Activated T-cell treated with anti-CD3 and anti-CD28 coated beads, Interleukin-2, amount 50 U/mL, for 4 hours (primary cell): Measurements from ENCODE around the gene CMTM7. TPM values are rescaled to one million over a fixed set of nuclear protein-coding genes. Genes with fewer than 3 reads are reported as not detected.
A peak's percentile ranks its signal among the peaks of the same experiment; 100 is the strongest.
"Not testable (repeated sequence)": the region's sequence is repeated elsewhere in the genome, so short reads cannot be mapped to it uniquely, and the experiment has no call there.

Experiments
- ATAC-seq, 2 donors: fragments of 200-7000 bp; cut with Tn5 transposase; one replicate each; pipeline ENCODE4 v1.10.0; 2021
- DNase-seq: peaks from one replicate; pipeline ENCODE4 v3.0.0-alpha.2; 2020
- H3K27me3 Mint-ChIP-seq: one replicate; pipeline ENCODE4 v1.8.0; 2021; ENCODE audit warnings: low read depth, mixed read lengths
- H3K36me3 Mint-ChIP-seq: one replicate; pipeline ENCODE4 v1.8.0; 2022; ENCODE audit warnings: mixed read lengths; ENCODE audit not compliant: insufficient read depth
- H3K4me1 Mint-ChIP-seq: one replicate; pipeline ENCODE4 v1.8.0; 2021; ENCODE audit warnings: low read depth, mixed read lengths
- H3K4me3 Mint-ChIP-seq: one replicate; pipeline ENCODE4 v1.8.0; 2021; ENCODE audit warnings: mild to moderate bottlenecking, moderate library complexity, mixed read lengths
- H3K9me3 Mint-ChIP-seq: one replicate; pipeline ENCODE4 v1.8.0; 2021; ENCODE audit warnings: mixed read lengths
- total RNA-seq, 3 donors: library from RNA; stranded (reverse); gene quantifications; one replicate each; pipeline ENCODE4 v1.2.1, GENCODE V29; 2021

The CMTM7 gene
- total RNA-seq, 3 donors from 2014 or later = 19.1 to 23.2 (median 21.3) TPM

GRCh38 chr3:32373276-32373675 lies 18.4 kb upstream of the CMTM7 start:
- no peak for DNase-seq
- Mint-ChIP-seq H3K27me3 (no peaks in the 10 kb centered on the region), H3K9me3 (no peaks in the 10 kb centered on the region), H3K36me3 (no peaks in the 10 kb centered on the region), H3K4me1 (peaks cover 32% of the 10 kb centered on the region), H3K4me3 (no peak overlapping the region)
- ATAC-seq = no peak

DNA sequence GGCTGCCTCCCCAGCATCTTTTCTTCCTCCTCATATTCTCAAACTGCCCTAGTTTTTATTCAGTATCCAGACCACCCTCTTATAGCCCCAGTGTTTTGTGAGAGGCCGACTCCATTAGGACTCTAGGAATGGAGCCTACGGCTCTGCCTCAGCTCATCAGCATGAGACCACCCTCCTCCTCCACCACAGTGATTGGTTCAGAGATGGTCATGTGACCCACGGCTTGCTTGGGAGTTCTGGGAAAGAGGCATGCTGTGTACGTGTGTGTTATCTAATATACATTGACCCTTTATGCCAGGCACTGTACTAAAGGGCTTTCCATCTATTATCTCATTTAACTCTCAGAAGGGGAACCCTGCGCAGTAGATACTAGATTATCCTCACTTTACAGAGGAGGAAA lies 17.8 kb upstream of the CMTM7 start:
- peaks cover 32% of the 10 kb centered on the region for H3K4me1 Mint-ChIP-seq
- no peak overlapping the region for H3K4me3 Mint-ChIP-seq
- H3K9me3 Mint-ChIP-seq = no peaks in the 10 kb centered on the region
- ATAC-seq (no peak), DNase-seq (no peak)
- no peaks in the 10 kb centered on the region for H3K27me3 Mint-ChIP-seq
- no peaks in the 10 kb centered on the region for H3K36me3 Mint-ChIP-seq

- Mint-ChIP-seq H3K4me1 (peaks cover 30% of the 10 kb centered on the region), H3K9me3 (no peaks in the 10 kb centered on the region), H3K27me3 (no peaks in the 10 kb centered on the region), H3K4me3 (no peak overlapping the region), H3K36me3 (no peaks in the 10 kb centered on the region)
- ATAC-seq (peak; percentile 39 to 49), DNase-seq (peak; percentile 65)
These were observed 16.7 kb upstream of the CMTM7 start for GRCh38 chr3:32374788-32375595.

- ATAC-seq (no peak), DNase-seq (no peak)
- H3K4me1 Mint-ChIP-seq = peaks cover 26% of the 10 kb centered on the region
- no peaks in the 10 kb centered on the region for H3K9me3 Mint-ChIP-seq
- H3K4me3 Mint-ChIP-seq = no peak overlapping the region
- H3K36me3 Mint-ChIP-seq = no peaks in the 10 kb centered on the region
- H3K27me3 Mint-ChIP-seq = no peaks in the 10 kb centered on the region
These were observed 16.1 kb upstream of the CMTM7 start for GRCh38 chr3:32375596-32375930.

DNA sequence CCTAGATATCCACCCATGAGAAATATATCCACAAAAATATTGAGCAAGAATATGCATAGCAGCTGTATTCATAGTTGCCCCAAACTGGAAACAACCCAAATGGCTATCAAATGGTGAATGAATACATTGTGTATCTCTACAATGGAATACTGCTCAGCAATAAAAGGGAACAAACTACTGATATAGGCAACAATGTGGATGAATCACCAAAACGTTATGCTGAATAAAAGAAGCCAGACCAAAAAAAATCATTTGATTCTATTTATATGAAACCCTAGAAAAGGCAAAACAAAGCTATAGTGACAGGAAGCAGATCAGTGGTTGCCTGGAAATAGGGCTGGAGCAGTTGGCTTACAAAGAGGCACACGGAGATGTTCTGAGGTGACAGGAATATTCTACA lies 15.5 kb upstream of the CMTM7 start:
- DNase-seq = no peak
- Mint-ChIP-seq H3K4me3 (no peak overlapping the region), H3K36me3 (no peaks in the 10 kb centered on the region), H3K4me1 (peaks cover 23% of the 10 kb centered on the region), H3K27me3 (no peaks in the 10 kb centered on the region), H3K9me3 (no peaks in the 10 kb centered on the region)
- no peak for ATAC-seq

- no peaks in the 10 kb centered on the region for H3K36me3 Mint-ChIP-seq
- no peak overlapping the region for H3K4me3 Mint-ChIP-seq
- H3K4me1 Mint-ChIP-seq = peaks cover 3% of the 10 kb centered on the region
- no peaks in the 10 kb centered on the region for H3K27me3 Mint-ChIP-seq
- no peaks in the 10 kb centered on the region for H3K9me3 Mint-ChIP-seq
- ATAC-seq (no peak), DNase-seq (no peak)
These were observed 11.7 kb upstream of the CMTM7 start for GRCh38 chr3:32379831-32380500.

GRCh38 chr3:32381922-32382321 lies 9.7 kb upstream of the CMTM7 start:
- no peaks in the 10 kb centered on the region for H3K36me3 Mint-ChIP-seq
- H3K4me1 Mint-ChIP-seq = no peaks in the 10 kb centered on the region
- no peak overlapping the region for H3K4me3 Mint-ChIP-seq
- H3K9me3 Mint-ChIP-seq = no peaks in the 10 kb centered on the region
- ATAC-seq (no peak), DNase-seq (no peak)
- H3K27me3 Mint-ChIP-seq = no peaks in the 10 kb centered on the region

- DNase-seq (no peak), ATAC-seq (no peak)
- Mint-ChIP-seq H3K36me3 (no peaks in the 10 kb centered on the region), H3K4me1 (no peaks in the 10 kb centered on the region), H3K4me3 (no peak overlapping the region), H3K9me3 (no peaks in the 10 kb centered on the region), H3K27me3 (no peaks in the 10 kb centered on the region)
These were observed 8.4 kb upstream of the CMTM7 start for GRCh38 chr3:32383136-32383711.

DNA sequence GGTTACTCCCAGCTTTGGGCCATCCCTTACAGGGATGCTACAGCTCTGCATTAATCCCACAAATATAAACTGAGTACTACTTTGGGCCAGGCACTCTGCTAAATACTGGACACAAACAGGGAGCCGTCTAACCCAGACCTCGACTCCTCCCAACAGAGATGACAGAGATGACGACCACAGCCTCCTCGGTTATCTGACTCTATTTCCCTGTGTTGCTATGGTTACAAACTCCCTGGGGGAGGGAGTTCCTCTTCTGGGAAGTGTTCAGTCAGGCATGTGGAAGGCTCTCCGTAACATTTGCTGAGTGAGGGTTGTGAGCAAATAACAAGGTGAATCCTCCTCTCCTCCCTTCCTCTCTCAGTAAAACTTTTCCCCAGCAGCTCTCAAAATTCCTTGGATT lies 6.7 kb upstream of the CMTM7 start:
- DNase-seq = no peak
- Mint-ChIP-seq H3K4me1 (peaks cover 13% of the 10 kb centered on the region), H3K27me3 (no peaks in the 10 kb centered on the region), H3K4me3 (no peak overlapping the region), H3K36me3 (no peaks in the 10 kb centered on the region), H3K9me3 (no peaks in the 10 kb centered on the region)
- ATAC-seq = no peak

DNA sequence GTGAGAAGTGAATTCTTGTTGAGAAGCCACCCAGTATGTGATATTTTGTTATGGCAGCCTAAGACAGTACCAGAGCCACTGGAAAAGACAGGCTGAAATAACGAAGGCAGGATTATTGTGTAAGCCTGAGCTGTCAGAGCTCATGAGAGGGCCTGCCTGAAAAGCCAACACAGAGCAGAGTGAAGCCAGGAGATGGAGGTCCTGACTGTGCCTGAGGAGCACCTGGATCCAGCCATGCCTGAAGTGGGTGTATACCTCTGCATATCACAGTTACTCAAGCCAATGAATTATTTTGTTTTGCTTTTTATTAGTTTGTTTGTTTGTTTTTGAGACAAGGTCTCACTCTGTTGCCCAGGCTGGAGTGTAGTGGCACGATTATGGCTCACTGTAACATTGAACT lies 4.1 kb upstream of the CMTM7 start:
- Mint-ChIP-seq H3K4me1 (peaks cover 25% of the 10 kb centered on the region), H3K36me3 (no peaks in the 10 kb centered on the region), H3K9me3 (no peaks in the 10 kb centered on the region), H3K27me3 (no peaks in the 10 kb centered on the region), H3K4me3 (no peak overlapping the region)
- DNase-seq = no peak
- no peak for ATAC-seq

- not testable (repeated sequence) for H3K9me3 Mint-ChIP-seq, ATAC-seq, H3K27me3 Mint-ChIP-seq, H3K36me3 Mint-ChIP-seq, DNase-seq
- H3K4me1 Mint-ChIP-seq = peaks cover 45% of the 10 kb centered on the region
- peak overlapping the region; percentile 24 for H3K4me3 Mint-ChIP-seq
These were observed 2.1 kb upstream of the CMTM7 start for GRCh38 chr3:32389577-32389976.

- DNase-seq (no peak), ATAC-seq (peak; percentile 19 to 30)
- no peaks in the 10 kb centered on the region for H3K27me3 Mint-ChIP-seq
- H3K4me3 Mint-ChIP-seq = peak overlapping the region; percentile 96
- no peaks in the 10 kb centered on the region for H3K9me3 Mint-ChIP-seq
- H3K36me3 Mint-ChIP-seq = peaks cover 7% of the 10 kb centered on the region
- peaks cover 65% of the 10 kb centered on the region for H3K4me1 Mint-ChIP-seq
These were observed 1.1 kb downstream of the CMTM7 start for GRCh38 chr3:32392536-32393302.

DNA sequence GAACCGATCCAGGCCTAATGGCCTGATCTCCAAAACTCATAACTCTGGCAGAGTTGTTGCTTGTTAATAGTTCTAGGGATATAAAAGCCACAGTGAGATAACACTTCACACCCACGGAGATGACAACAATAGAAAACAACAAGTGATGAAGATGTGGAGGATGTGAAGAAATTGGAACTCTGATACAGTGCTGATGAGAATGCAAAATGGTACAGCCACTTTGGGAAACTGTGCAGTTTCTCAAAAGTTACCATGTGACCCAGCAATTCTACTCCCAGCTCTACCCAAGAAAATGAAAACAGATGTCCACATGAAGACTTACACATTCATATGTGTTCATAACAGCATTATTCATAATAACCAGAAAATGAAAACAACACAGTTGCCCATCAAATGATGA lies 3.8 kb downstream of the CMTM7 start:
- Mint-ChIP-seq H3K4me1 (peaks cover 72% of the 10 kb centered on the region), H3K4me3 (no peak overlapping the region), H3K36me3 (peaks cover 7% of the 10 kb centered on the region), H3K27me3 (no peaks in the 10 kb centered on the region), H3K9me3 (no peaks in the 10 kb centered on the region)
- no peak for DNase-seq
- peak; percentile 13 to 36 for ATAC-seq

DNA sequence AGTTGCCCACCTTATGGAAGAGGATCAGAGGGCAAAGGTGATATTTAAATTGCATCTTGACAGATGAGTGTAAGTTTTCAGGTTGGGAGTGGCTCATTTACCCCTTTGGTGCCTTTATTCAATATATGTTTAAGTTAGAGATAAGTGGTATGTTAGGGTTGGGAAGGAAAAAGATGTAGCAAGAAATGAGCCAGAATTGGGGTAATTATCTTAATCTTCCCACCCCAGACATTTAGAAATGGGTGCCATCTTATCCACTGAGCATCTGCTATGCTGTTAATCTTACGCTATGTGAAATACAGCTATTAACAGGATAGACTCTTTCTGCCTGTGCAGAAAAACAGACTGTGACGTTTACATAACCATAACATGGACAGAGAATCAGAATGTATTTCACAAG lies 6.3 kb downstream of the CMTM7 start:
- no peak overlapping the region for H3K4me3 Mint-ChIP-seq
- H3K4me1 Mint-ChIP-seq = peaks cover 71% of the 10 kb centered on the region
- H3K27me3 Mint-ChIP-seq = no peaks in the 10 kb centered on the region
- ATAC-seq (no peak), DNase-seq (no peak)
- H3K9me3 Mint-ChIP-seq = no peaks in the 10 kb centered on the region
- H3K36me3 Mint-ChIP-seq = peaks cover 7% of the 10 kb centered on the region
